Bone marrow (tissue), 2 donors: ENCODE data around the gene LARP6.

Experiments used
- DNase-seq, 2 donors: peaks; one replicate each; lab custom pipeline; 2025; lab: John Stamatoyannopoulos, UW

The LARP6 gene

DNA sequence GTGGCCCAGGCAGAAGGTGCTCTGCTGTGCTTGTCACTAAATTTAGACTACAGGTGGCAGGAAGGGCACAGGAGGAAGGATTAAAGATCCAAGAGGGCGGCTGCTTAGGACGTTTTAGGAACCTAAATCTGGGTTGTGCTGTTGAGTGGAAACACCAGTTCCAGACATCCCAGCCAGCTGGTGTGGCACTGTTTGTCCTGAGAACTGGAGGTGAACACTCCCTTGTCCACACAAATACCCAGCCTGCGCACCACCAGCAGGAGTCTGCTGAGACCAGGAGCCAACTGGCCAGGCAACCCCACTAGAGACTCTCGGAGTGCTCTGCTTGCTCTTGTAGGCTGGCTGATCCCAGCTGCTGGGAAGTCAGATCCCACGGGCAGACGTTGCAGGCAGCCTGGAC, 60.3 kb downstream of the LARP6 start:
- no peak for DNase-seq

DNA sequence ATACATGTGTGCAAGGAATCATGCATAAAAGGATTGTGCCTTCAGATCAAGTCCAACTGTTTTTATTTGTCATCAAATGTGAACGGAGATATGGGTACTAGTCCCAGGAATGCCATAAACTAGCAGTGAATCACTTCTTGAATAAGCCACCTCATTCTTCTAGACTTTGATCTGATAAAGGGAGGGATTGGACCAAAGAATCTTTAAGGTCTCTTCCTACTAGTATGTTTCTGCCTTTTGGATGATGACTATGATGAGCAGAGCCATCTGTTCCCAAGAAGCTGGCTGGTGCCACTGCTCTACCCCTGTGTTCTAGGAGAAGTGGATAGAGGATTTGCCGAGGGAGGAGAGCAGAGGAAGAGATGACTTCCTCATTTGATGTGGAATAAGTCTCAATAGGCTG, 61.8 kb downstream of the LARP6 start:
- no peak for DNase-seq

DNA sequence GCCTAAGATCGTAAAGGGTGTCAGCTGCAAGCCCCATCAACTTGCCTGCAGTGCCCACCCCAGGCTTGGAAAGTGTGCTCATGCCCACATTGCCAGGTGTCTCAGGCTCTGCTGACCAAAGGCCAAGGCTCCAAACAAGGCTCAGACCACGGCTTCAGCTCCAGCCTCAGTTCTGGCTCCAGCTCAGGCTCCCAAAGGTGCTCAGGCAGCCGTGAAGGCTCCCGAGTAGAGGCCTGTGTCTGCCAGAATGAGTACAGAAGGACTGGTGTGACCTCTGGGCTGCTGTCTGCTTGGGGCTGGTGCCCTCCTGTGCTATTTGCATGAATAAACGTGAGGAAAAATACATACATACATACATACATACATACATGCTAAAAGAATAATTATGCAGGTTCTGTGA, 62.7 kb downstream of the LARP6 start:
- no peak for DNase-seq

DNA sequence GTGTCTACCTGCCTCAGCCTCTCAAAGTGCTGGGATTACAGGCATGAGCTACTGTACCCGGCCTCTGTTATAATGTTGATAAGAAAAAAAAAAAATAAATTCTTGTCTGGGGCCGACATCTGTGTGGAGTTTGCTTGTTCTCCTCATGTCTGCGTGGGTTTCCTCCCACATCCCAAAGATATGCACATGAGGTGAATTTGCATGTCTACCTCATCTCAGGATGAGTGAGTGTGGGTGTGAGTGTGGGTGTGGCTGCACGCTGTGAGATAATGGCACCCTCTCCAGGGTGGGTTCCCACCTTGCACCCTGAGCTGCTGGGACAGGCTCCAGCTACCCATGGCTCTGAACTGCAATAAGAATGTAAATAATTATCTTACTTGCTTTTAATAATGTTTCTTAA, 64.7 kb downstream of the LARP6 start:
- DNase-seq: no peak

DNA sequence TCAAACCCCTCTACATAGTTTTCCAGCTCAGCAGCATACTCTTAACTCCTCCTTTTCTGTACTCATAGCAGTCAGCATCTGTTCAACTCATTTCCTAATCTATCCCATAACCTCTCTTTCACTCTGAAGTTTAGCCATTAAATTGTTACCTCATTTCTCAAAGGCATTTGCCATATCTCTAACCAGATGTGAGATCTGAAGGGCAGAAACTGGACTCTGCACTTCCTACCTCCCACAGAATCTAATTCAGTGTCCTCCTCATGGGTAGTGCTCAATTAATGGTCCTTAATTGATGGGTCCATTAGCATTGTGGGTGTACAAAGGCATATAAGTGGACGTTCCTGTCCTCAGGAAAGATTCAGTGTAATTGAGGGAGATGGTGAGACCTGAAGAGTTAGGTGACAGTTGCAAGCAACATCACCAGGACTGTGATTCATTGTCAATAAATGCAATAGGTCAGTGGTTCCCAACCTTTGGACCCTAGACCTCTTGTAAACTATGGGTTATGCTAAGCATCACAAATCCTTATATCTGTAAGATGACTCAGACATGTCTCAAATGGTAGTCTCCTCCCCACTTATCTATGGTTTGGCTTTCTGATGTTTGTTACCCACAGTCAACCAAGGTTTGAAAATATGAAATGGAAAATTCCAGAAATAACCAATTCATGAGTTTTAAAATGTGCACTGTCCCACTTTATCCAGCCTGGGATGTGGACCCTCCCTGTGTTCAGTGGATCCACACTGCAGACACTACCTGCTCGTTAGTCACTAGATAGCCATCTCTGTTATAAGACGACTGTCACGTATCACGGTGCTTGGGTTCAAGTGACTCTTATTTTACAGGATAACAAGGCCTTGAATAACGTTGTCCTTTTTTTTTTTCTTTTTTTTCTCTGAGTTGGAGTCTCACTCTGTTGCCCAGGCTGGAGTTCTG, 65.6 kb downstream of the LARP6 start:
- DNase-seq: no peak

DNA sequence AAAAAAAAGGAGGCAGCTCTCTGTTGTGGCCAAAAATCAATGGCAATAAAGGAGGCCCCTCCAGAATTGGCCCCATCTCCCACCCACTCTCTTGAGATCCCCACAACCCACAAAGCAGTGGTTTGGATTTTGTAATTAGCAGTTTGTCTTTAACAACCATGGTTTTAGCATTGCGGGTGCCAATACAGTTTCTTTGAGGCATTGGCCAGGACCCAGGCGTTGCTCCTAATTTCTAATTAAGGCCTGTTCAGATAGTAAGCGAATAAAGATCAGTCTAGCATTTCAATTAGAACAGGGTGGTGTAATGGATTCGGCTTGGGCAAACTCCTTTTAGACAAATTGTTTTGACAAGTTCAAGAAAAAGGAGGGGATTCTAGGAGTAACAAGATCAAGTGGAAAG, 67.0 kb downstream of the LARP6 start:
- no peak for DNase-seq

DNA sequence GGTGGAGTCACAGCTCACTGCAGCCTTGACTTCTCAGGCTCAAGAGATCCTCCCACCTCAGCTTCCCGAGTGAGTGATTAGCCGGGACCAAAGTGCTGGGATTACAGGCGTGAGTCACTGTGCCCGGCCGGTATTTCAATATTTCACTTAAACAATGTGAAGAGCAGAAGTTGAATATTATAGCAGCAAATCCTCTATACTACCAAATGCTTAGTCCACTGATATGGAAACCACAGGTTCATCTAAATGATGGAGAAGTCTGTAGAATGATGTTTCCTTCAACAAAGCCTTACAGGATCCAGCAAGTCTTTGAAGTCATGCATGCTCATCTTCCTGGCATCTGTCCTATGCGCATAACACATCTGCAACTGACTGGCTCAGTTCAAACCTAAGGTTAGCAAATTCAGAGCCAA, 70.3 kb downstream of the LARP6 start:
- no peak for DNase-seq

DNA sequence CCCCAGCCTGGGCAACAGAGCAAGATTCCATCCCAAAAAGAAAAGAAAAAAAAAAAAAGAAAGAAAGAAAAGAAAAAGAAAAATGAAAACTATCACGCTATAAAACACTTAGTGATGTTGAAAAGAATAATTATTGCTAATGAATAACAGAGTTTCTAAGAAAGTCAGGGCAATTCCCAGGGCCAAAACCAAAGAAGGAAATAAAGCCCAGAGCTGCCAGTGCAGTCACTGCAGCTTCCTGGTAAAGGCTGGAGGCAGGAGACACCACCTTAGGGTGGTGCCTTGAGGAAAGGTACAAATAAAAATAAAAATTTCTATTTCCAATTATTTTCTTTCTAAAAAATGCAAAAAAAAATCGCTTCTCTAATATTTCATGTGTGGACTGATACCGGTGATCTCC, 70.9 kb downstream of the LARP6 start:
- DNase-seq: no peak

DNA sequence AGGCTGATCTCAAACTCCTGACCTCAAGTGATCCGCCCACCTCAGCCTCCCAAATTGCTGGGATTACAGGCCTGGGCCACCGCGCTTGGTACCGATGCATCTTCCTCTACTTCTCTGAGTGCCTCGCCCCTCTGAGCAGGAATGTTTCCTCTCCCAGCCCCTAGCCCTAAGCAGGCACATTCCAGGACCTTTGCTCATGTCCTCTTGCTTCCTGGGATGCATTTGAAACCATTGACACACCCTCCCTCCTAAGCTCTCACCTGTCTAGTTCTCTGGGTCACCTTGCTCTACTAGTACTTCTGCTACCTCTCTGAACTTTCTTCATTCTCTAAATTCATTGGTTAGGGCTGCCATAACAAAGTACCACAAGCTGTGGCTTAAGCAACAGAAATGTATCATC, 72.7 kb downstream of the LARP6 start:
- DNase-seq: no peak
